ELR (cell line): ENCODE data around the gene TDG.
"Not testable (repeated sequence)": the region's sequence is repeated elsewhere in the genome, so short reads cannot be mapped to it uniquely, and the experiment has no call there.

Experiments
- DNase-seq: peaks from one replicate; pipeline ENCODE4 v3.0.0-alpha.2; 2015; ENCODE audit warnings: low read depth

The TDG gene

DNA sequence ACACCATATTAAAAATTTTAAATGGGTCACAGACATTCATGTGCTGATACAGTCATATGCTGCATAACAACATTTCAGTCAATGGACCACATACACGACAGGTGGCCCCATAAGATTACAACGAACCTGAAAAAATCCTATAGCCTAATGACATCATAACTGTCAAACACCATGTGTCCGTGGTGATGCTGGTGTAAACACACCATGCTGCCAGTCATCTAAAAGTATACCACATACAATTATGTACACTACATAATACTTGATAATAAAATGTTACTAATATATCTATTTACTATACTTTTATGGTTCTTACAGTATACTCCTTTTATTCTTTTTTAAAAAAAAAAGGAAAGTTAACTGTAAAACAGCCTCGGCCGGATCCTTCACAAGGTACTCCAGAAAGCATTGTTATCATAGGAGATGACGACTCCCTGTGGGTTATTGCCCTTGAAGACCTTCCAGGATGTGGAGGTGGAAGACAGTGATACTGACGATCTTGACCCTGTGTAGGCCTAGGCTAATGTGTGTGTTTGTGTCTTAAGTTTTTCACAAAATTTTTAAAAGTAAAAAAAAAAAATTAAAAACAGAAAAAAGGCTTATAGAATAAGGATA, 5.0 kb upstream of the TDG start:
- DNase-seq = no peak

DNA sequence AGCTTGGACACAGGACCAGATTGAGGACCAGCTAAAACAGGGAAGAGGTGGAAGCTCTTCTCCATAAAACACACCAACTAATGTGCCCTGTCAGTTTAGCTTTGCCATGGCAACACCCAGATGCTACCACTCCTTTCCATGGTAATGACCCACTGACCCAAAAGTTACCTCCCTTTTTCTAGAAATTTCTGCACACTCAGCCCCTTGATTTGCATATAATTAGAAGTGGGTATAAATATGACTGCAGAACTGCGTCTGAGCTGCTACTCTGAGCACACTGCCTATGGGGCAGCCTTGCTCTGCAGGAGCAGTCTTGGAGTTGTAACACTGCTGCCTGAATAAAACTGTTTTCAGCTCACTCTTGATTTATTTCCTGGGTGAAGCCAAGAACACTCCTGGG, 3.2 kb upstream of the TDG start:
- no peak for DNase-seq

GRCh38 chr12:103964805-103965204, 867 bp upstream of the TDG start:
- no peak for DNase-seq

DNA sequence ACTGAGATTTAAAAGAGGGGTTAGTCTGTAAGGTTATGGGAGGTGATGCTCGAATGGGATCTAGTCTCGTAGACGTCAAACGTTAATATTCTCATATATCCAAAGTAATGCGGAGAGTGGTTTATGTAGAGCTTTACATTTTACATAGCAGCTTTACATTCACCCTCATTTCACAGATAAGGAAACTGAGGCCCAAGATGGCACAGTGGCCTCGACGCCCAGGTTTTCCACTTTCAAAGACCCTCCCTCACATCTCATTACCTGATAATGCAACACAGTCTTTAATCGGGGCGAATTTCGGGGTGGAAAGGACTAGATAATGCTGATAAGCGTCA, 450 bp upstream of the TDG start:
- no peak for DNase-seq

- DNase-seq = no peak
Measured at GRCh38 chr12:103966736-103967135, 1.1 kb downstream of the TDG start.

- DNase-seq = peak; percentile 63
Measured at GRCh38 chr12:103969391-103969790, 3.7 kb downstream of the TDG start.

DNA sequence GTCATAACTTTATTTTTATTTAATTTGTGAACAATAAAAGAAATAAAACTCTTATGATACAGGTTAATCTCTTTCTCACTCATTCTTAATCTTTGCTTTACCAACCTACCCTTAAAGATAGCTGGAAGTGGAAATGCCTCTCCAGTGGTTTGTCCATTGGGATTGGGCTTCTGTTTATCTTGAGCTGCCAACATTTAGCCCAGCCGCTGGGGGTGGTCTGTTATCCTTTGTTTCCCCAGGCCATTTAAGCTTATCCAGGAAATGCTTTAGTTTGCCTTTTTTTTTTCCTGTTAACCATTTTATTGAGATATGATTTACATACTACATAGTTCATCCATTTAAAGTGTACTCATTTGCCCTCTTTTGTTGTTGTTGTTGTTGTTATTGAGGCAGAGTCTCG, 8.2 kb downstream of the TDG start:
- no peak for DNase-seq

- DNase-seq = no peak
Measured at GRCh38 chr12:103975368-103975767, 9.7 kb downstream of the TDG start.

DNA sequence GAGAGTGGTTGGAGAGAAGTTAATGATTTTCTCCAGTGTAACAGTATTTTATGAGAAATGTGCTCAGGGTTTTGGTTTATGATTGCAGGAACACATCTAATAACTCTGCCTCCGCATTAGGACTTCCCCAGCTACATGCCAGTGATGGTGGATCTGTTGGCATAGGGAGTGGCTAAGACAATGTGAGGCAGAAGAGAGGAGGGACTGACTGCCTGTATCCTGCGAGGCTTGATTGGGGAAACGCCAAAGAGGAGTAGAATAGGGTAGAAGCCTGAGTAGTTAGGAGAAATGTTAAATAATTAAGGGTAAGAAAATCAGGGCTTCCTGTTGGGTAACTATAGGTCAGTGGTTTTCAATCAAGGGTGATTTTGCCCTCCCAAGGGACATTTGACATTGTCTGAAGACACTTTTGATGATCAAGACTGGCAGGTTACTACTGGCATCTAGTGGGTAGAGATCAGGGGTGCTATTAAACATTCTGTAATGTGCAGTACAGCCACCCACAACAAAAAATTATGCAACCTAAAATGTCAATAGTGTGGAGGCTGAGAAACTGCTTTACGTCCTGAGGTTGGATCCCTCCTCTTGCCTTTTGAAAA, 12.8 kb downstream of the TDG start:
- DNase-seq = no peak

GRCh38 chr12:103986829-103987228, 21.2 kb downstream of the TDG start:
- DNase-seq = peak; percentile 30

GRCh38 chr12:103994235-103994634, 28.6 kb downstream of the TDG start:
- DNase-seq = no peak

- DNase-seq = no peak
Measured at GRCh38 chr12:103996595-103996994, 30.9 kb downstream of the TDG start.

GRCh38 chr12:103997286-103997900, 31.7 kb downstream of the TDG start:
- DNase-seq = no peak

- no peak for DNase-seq
Measured at GRCh38 chr12:103998976-103999375, 33.3 kb downstream of the TDG start.

GRCh38 chr12:104000807-104001434, 35.2 kb downstream of the TDG start:
- DNase-seq = no peak

DNA sequence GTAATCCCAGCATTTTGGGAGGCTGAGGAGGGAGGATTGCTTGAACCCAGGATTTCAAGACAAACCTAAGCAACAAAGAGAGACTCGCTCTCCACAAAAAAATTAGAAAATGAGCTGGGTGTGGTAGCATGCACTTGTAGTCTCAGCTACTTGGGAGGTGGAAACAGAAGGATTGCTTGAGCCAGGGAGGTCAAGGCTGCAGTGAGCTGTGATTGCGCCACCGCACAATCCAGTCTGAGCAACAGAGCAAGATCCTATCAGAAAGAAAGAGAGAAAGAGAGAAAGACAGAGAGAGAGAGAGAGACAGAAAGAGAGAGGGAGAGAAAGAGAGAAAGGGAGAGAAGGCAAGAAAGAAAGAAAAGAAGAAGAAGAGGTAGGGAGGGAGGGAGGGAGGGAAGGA, 37.0 kb downstream of the TDG start:
- DNase-seq = no peak

DNA sequence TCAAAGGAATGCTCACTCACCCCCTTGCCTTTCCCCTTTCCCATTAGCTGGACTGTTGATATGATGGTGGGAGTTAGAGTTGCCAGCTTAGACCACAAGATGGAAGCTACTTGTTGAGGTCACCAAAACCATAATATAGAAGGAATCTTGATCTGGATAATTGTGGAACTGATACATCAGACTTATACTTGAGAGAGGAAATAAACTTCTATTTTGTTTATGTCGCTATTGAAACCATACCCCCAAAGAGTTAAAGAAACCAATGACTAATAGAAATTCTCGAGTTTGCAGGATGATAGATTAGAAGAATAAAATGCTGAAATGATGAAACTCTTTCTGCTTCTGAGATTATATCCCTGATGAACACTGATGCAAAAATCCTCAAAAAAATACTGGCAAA, 37.9 kb downstream of the TDG start:
- peak; percentile 15 for DNase-seq

- peak; percentile 89 for DNase-seq
Measured at GRCh38 chr12:104006929-104007328, 41.3 kb downstream of the TDG start.

DNA sequence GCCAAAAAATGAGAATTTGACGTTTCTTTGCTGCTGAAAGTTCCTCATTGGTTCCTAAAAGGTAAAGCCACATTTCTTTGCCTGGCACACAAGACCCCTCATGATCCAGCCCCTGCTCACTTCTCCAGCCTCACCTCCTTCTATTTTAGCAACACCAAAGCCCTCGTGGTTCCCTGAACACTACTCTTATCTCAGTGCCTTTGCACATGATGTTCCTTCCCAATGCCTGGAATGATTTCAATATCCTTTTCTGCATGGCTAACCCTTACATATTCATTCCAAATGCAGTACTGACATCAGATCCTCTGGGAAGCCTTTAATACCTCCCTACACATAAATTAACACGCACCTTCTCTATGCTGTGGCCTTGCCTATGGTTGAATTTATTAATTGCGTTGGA, 44.4 kb downstream of the TDG start:
- DNase-seq = no peak

GRCh38 chr12:104010606-104011169, 45.0 kb downstream of the TDG start:
- no peak for DNase-seq

DNA sequence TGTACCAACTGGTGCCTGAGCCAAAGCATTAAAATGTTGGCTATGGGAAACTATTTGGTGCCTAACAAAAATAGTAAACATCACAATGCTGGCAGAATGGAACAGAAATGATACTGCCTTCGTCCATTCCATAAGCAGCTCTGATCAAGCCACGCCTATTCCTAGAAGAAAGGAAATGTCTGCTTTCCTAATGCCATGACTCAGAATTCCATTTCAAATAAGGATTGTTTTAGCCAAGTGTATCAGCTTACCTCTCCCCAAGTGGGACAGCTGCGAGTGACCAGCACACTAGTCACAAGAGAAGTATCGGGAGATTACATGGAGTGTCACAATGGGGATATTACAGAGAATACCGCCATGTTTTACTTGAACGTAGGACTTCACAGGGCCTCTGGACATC, 45.6 kb downstream of the TDG start:
- peak; percentile 93 for DNase-seq

GRCh38 chr12:104012331-104012730, 46.7 kb downstream of the TDG start:
- DNase-seq = no peak

GRCh38 chr12:104021862-104022261, 56.2 kb downstream of the TDG start:
- DNase-seq = not testable (repeated sequence)
